Epithelial cell of umbilical artery (primary cell): Measurements from ENCODE around the gene ANKS1B. TPM values are rescaled to one million over a fixed set of nuclear protein-coding genes. Genes with fewer than 3 reads are reported as not detected.

Experiments
- total RNA-seq: library from RNA; depleted of rRNA; stranded (reverse); fragments of >200 nt; gene quantifications from 2 replicates; pipeline ENCODE4 v1.2.3, GENCODE V29; 2014

ANKS1B gene
- total RNA-seq = 0.46 TPM in 1 of 2 replicates, not detected in the other

DNA sequence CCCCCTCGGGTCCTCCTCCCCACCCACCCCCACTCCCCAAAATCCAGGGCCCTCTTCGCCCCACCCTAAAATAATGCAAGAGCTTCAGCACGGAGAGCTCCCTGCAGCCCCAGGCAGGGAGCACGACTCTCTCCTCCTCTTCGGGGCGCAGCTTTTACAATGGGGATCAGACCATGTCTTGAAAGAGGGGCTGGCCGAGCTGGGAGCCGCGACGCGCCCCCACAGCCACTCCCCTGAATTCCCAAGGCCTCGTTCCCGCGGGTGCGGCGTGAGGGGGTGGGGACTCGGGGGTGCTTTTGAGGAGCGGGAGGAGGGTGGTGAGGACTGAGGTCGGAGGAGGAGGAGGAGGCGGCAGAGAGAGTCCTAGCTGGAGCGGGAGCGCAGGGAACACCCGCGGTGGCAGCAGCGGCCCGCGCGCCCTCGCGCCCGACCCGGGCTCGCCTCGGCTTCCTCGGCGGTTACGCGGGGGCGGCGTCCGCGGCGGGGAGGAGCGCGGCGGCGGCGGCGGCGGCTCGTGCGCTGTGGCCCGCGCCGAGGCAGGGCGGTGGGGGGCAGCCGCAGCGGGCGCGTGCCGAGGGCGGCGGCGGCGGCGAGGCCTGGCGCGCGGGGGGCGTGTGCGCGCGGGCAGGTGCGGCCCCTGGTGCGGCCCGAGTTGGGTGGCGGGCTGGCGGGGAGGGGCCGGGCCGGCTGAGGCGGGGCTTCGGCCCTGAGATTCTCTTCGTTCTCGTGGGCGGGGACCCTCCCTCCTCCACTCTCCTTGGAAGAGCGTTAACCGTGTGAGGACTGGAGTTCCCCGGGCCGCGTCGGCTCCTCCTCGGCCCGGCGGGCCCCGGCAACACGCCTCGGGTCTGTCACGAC is at the start of gene ANKS1B:
Gene ANKS1B, minus strand, starts transcription at position 666 of the 858 bp plus-strand sequence. CDS start 699 bp downstream, outside the sequence.

DNA sequence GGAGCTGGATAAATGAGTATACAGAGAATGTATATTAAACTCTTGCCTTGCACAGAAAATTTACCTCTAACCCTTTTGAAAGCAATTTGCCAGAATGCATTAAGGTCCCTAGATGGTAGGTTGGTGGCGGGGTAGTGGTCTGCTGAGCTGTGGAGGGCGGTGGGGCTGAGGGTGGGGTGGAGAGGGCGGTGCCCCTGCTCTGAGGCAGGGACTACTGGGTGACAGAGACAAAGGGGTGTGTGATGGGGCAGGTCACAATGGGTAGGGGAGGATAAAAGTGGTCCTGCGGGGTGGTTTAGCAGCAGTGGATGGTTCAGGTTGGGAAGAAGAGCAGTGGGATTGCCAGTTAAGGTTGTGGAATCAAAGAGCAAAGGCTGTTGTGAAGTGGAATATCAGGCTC is 337.3 kb downstream of the ANKS1B start, which contains the start of gene GARIN6:
Gene GARIN6, plus strand, starts transcription at position 301 of the 400 bp plus-strand sequence. CDS start 422 bp downstream, outside the sequence.

Other genes starting within 250 kb of the ANKS1B start
- 14.9 and 18.8 TPM in 2 replicates for gene BLTP3B, start 157.9 kb upstream of the ANKS1B start, total RNA-seq
- gene ACTR6, start 215.9 kb upstream of the ANKS1B start, total RNA-seq = 16.6 and 24.2 TPM in 2 replicates